ENCODE results near the gene RNF224.
"Not testable (repeated sequence)": the region's sequence is repeated elsewhere in the genome, so short reads cannot be mapped to it uniquely, and the experiment has no call there.

RNF224 gene

DNA sequence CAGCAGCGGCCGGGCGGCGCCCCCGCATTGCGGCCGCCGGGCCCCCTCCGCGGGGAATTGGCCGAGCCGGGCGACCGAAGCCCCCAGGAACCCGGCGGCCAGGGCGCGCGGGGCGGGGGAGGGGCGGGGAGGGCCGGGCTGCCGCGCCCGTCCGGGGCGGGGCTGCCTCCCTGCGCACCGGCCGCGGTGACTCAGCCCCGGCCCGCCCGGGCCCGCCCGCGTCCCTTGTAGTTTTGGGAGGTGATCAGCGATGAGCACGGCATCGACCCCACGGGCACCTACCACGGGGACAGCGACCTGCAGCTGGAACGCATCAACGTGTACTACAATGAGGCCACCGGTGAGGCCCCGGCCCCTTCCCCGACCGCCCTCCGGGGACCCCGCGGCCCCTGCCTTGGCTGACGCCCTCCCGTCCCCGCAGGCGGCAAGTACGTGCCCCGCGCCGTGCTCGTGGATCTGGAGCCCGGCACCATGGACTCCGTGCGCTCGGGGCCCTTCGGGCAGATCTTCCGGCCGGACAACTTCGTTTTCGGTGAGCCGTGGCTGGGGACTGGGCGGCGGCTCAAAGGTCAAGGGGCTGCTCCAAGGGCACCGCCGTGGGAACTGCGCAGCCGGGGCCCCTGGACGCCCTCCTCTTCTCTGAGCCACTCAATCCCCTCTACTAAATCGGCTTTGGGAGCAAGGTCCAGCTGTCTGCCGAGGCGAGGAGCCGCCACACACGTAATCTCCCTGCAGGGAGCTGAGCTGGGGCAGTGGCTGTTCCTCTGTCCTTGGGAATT lies 14.4 kb downstream of the RNF224 start:
- no peak for DNase-seq

- DNase-seq: no peak
Measured at GRCh38 chr9:137242269-137243203, 15.2 kb downstream of the RNF224 start.

GRCh38 chr9:137243266-137243625 lies 15.9 kb downstream of the RNF224 start:
- not testable (repeated sequence) for DNase-seq

DNA sequence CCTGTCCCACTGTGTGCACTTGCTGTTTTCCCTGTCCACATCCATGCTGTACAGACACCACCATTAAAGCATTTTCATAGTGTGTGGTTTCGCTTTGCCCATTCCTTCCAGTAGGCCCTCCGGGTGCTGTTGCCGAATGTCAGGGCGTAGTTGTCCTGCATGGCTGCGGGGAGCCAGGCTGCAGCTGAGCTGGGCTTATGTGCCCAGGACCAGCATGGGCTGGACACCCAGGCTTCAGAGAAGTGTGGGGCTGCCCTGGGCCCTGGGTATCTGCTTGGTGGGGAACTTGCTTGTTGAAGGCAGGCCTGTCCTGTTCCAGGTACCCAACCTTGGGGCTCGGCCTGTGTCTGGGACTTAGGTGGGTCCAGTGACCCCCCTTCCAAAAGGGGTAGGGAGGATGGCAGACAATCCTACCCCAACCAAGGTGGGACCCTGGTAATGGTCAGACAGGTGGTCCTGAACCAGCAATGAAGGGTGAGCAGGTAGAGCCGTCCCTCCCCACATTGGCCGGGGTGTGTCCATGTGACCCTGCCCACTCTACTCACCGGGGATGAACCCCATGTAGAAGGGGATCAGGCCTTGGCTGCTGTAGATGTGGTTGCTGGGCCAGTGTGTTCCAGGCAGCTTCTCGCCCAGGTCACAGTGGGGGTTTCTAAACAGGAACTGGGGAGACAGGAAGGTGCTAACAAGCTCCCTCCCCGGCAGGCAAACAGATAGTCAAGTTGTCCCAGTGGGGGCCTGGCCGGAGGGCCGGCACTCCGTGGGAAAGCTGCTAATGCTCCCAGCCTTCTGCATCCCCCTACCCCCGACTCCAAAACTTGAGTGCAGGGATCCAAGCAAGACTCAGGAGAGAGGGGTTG lies 16.6 kb downstream of the RNF224 start:
- no peak for DNase-seq

DNA sequence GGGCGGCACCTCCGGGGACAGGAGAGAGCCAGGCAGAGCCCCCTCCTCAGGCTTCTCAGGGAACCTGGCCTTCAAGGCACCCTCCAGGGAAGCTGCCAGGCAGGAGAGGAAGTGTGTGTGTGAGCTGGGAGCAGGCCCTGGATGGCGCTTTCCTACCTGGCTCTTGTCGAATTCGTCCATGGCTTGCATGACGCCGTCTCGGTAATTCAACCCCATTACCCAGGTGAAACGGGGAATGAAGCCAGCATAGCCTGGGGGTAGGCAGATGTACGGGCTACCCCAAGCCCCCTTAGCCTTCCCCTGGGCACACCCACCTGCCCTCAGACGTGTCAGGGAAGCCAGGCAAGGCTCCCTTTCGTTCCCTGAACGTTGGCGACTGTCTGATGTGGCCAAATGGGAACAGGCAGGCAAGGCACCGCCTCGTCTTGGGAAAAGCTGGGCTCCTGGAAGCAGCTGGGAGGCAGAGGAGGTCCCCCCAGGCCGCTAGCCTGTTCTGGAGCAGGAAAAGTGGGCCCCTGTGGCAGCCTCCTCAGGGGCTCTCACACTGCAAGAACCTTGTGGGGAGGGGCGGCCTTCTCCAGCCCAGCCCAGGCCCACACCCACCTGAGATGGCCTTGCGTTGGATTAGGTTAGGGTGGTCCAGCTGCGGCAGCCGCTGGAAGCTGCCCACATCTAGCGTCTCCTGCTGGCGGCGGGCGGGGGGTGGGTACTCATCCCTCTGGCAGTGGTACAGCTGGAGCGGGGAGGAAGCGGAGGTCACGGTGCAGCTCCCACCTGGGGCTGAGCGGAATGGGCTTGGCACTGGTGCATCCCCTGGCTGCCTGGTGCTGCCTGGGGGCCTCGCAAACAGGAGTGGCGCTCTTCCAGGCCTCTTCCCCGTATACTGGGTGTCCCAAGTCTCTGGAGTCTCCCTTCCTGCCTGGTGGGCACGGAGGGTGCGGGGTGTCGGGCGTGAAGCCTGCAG lies 17.5 kb downstream of the RNF224 start:
- no peak for DNase-seq

GRCh38 chr9:137245450-137246421 lies 18.4 kb downstream of the RNF224 start:
- no peak for DNase-seq

GRCh38 chr9:137247135-137247915 lies 20.0 kb downstream of the RNF224 start:
- DNase-seq: no peak

DNA sequence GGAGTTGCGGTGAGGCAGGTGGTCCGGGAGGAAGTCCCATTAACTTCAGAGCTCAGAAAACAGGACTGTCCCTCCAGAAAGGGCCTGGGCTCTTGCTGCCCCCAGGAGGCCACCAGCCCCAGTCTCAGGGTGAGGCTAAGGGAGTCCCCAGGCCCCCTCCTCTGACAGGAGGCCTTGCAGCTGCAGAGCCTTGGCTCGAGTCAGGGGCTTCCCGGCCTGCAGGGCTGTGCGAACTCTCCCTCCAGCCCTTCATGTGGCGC lies 20.5 kb downstream of the RNF224 start:
- DNase-seq: no peak

DNA sequence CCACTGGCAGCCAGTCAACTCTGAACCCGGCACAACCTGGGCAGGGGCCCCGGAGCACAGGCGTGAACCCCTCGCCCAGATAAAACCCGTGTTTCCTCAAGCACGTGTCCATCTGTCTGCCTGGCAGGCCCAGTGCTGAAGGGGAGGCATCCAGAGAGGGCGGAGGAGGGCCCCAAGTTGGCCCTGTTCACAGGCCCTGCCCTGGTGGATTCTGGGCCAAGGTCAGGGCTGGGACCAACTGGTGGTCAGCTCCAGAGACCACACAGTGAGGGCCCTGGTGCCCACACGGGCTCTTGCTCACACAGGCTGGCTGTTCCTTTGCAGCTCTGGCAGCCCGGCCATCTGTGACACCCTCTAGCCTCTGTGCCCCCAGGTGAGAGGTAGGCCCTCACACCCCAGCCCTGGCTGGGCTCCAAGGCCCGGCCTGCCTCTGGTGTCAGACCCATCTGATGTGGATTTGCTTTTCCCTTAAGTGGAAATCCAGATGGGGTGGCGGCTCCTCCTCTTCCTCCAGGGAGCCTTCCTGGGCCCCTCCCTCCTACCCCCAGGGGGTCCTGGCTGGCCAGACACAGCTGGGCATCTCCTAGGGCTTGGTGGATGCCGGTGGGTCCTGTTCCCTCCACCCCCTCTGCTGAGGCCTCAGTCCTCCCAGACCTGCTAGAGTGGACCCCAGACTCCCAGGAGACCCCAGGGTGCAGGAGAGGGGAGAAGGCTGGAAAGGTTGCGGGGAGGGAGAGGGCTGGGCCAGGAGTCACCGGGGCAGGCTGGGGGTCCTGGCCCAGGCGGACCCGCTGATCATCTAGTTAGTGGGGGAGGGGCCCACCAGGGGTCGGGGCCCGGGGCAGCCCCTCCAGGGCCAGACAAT lies 23.3 kb downstream of the RNF224 start:
- no peak for DNase-seq

- DNase-seq: no peak
Measured at GRCh38 chr9:137251194-137251461, 23.8 kb downstream of the RNF224 start, which contains the start of gene STPG3. TSS of gene STPG3 (plus strand) at chr9:137251286. CDS start at chr9:137251287, 1 bp downstream.

GRCh38 chr9:137251490-137252268 lies 24.4 kb downstream of the RNF224 start:
- DNase-seq: no peak

DNA sequence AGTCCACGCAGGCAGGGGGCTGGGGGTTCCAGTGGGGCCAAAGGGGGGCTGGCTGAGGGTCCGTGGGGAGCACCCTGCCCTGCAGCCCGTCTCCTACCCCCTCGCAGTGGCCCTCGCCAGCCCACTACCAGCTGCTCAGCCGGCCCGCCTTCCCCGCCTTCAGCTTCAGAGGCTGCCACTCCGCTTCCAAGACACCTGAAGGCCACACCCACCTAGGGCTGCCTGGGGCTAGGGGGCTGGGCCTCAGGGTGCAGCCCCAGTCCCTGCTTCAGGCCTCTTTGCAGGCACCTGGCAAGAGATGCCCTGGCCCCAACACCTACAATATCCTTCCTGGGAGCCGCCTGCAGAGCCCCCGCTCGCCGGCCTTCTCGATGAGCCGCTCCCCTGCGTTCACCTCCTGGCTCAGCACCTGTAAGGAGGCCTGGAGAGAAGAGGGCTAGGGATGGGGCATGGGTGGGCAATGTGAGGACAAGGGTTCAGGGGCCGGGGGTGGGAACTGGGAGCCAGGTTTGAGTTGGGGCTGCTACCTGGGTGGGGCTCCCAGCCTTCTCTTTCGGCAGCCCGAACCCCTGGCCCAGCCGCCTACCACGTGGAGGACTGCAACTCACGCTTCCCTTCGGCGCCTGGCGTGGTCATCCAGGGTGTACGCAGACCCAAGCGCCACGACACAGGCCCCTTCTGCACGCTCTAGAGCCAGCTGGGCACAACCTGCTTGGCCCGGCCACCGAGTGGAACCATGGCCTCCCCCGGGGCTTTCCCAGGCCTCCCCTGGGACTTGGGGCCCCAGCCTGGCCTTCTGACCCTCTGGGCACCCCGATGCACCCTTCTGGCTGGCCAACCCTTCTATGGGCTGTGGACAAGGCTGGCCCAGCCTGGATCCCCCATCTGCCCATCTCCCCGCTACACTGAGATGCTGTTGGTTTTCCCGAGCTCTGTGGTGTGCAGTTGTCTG lies 25.5 kb downstream of the RNF224 start:
- no peak for DNase-seq

- DNase-seq: no peak
Measured at GRCh38 chr9:137253717-137254623, 26.7 kb downstream of the RNF224 start.

- peak; percentile 76 for DNase-seq
Measured at GRCh38 chr9:137254624-137255447, 27.5 kb downstream of the RNF224 start, which contains the start of gene NELFB. TSS of gene NELFB (plus strand) at chr9:137255327.

Measured in NCI-H1105 treated with DMSO at 0.1 percent for 48 hours (cell line).